ENCODE measurements around the gene VWF.

DNA sequence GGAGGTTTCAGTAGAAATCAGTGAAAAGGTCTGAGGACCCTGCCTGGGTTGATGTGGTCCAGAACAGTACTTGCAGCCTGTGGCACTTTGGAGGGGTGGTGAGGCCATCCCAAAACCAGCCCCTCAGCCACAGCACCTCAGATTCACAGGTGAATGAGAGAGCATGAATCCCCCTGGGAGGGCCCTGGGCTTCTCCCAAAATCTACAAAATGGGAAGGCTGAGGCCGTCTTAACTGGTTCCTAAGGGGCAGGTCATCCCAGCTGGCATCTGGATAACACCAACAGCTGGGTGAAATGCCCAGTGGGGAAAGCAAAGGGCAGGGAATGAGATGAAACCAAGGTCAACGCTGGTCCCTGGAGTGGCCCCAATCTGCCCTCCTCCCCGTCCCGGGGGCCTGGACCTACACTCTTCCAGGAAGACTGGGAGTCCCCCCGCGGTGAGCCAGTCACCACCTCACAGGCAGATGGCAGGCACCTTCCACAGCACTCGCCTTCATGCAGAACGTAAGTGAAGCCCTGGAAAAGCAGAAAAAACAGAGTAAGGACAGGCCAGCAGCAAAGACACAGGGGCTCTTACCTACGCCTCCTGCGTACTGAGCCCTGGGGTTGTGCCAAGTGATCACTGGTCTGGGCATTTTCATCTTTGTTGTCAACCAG lies 153.1 kb downstream of the VWF start:
- TF ChIP-seq, protein P1, sequence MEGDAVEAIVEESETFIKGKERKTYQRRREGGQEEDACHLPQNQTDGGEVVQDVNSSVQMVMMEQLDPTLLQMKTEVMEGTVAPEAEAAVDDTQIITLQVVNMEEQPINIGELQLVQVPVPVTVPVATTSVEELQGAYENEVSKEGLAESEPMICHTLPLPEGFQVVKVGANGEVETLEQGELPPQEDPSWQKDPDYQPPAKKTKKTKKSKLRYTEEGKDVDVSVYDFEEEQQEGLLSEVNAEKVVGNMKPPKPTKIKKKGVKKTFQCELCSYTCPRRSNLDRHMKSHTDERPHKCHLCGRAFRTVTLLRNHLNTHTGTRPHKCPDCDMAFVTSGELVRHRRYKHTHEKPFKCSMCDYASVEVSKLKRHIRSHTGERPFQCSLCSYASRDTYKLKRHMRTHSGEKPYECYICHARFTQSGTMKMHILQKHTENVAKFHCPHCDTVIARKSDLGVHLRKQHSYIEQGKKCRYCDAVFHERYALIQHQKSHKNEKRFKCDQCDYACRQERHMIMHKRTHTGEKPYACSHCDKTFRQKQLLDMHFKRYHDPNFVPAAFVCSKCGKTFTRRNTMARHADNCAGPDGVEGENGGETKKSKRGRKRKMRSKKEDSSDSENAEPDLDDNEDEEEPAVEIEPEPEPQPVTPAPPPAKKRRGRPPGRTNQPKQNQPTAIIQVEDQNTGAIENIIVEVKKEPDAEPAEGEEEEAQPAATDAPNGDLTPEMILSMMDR (IDR thresholded peaks at IDR 0.05) = no peak
- TF ChIP-seq POLR2A (IDR thresholded peaks at IDR 0.05) = no peak

All from right lobe of liver (tissue), 4 donors.